Activated CD4-positive, CD25-positive, alpha-beta regulatory T cell (primary cell): ENCODE results near the gene ST8SIA6.
A peak's percentile ranks its signal among the peaks of the same experiment; 100 is the strongest.
"Not testable (repeated sequence)": the region's sequence is repeated elsewhere in the genome, so short reads cannot be mapped to it uniquely, and the experiment has no call there.

Source experiments
- DNase-seq, 4 experiments: peaks; one replicate each; lab custom pipeline; 2025; lab: John Stamatoyannopoulos, UW

The ST8SIA6 gene

GRCh38 chr10:17454161-17455014 is at the start of gene ST8SIA6:
Gene ST8SIA6 (minus strand): TSS chr10:17454595. CDS start chr10:17454255, 340 bp downstream.
- peak; percentile 10 to 50 (median 24) for DNase-seq

GRCh38 chr10:17503795-17504194 is 49.4 kb upstream of the ST8SIA6 start:
- DNase-seq, result no peak

- no peak for DNase-seq
Observed at GRCh38 chr10:17502814-17503213, 48.4 kb upstream of the ST8SIA6 start.

GRCh38 chr10:17499014-17499413 is 44.6 kb upstream of the ST8SIA6 start:
- DNase-seq, result not testable (repeated sequence)

- no peak for DNase-seq
Observed at GRCh38 chr10:17497446-17498030, 43.1 kb upstream of the ST8SIA6 start.

GRCh38 chr10:17494626-17495260 is 40.3 kb upstream of the ST8SIA6 start:
- DNase-seq, result no peak

- DNase-seq, result no peak
Observed at GRCh38 chr10:17488848-17489247, 34.5 kb upstream of the ST8SIA6 start.

GRCh38 chr10:17483079-17483478 is 28.7 kb upstream of the ST8SIA6 start:
- DNase-seq, result no peak

- no peak for DNase-seq
Observed at GRCh38 chr10:17479822-17480221, 25.4 kb upstream of the ST8SIA6 start.

GRCh38 chr10:17479015-17479615 is 24.7 kb upstream of the ST8SIA6 start:
- no peak for DNase-seq

- no peak for DNase-seq
Observed at GRCh38 chr10:17476073-17476472, 21.7 kb upstream of the ST8SIA6 start.

GRCh38 chr10:17475661-17476060 is 21.3 kb upstream of the ST8SIA6 start:
- DNase-seq, result no peak

- DNase-seq, result no peak
Observed at GRCh38 chr10:17474595-17475323, 20.4 kb upstream of the ST8SIA6 start.

GRCh38 chr10:17473228-17473950 is 19.0 kb upstream of the ST8SIA6 start:
- no peak for DNase-seq

GRCh38 chr10:17472481-17473227 is 18.3 kb upstream of the ST8SIA6 start:
- DNase-seq, result no peak

- DNase-seq, result no peak
Observed at GRCh38 chr10:17470246-17470645, 15.9 kb upstream of the ST8SIA6 start.

- DNase-seq, result no peak
Observed at GRCh38 chr10:17465328-17466125, 11.1 kb upstream of the ST8SIA6 start.

- DNase-seq, result no peak
Observed at GRCh38 chr10:17464545-17464944, 10.2 kb upstream of the ST8SIA6 start.

GRCh38 chr10:17460756-17461155 is 6.4 kb upstream of the ST8SIA6 start:
- DNase-seq, result no peak

- DNase-seq, result no peak
Observed at GRCh38 chr10:17457083-17457482, 2.7 kb upstream of the ST8SIA6 start.
